GM12801 (cell line): Measurements from ENCODE around the gene TPM2.

Experiments
- CTCF ChIP-seq: IDR thresholded peaks from one replicate; pipeline ENCODE4 v1.5.1; 2011; ENCODE audit warnings: control low read depth; ENCODE audit not compliant: insufficient read length; ENCODE audit errors: extremely low read depth

The TPM2 gene

GRCh38 chr9:35691757-35692301, 2.1 kb upstream of the TPM2 start:
- no peak for TF ChIP-seq CTCF

GRCh38 chr9:35691334-35691650, 1.6 kb upstream of the TPM2 start:
- no peak for TF ChIP-seq CTCF

DNA sequence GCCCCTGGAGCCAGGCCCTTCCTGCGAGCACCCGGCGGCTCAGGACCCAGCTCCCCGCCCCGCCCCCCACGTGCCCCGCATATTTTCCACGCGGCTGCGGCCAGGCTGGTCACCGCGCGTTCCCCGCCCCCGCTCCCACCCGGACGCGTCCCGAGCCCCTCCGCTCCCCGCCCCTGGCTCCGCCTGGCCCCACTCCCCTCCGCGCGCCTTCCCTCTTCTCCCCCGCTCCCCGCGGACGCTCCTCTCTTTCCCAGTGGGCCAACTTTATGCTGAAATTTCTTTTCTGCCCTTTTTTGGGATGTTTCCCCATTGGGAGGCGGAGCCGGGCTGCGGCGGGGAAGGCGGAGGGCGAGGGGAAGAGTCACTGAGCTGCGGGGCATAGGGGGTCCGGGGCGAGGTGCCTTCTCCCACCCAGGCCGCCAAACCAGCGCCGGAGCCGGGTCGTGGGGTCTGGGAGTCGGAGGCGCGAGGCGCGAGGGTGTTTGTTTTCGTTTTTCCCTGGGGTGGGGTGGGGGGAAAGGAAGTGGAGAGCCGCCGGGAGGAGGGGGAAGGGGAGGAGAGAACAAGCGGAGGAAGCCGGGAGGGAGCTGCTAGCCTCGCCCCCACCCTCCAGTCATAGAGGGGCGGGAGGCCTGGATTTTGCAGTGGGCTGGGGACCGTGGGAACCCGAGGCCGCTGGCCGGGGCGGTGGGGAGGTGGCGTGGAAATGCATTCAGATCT, 1.0 kb upstream of the TPM2 start:
- no peak for TF ChIP-seq CTCF

DNA sequence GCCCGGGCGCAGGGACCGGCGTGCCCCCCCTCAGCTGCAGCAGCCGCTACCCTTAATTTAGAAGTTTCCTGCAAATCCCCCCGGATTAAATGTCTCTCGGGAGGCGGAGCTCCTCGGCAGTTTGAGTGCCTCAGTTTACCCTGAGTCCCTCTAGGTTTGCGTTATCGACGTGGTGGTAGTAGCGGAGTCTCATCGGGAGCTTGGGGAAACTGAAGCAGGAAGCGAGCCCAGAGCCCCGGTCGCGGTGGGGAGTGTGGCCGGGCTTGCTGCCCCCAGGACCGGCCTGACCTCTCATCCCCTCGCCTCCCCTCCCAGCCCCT, 529 bp upstream of the TPM2 start:
- no peak for TF ChIP-seq CTCF

- no peak for TF ChIP-seq CTCF
Observed at GRCh38 chr9:35688558-35689541, 875 bp downstream of the TPM2 start.

DNA sequence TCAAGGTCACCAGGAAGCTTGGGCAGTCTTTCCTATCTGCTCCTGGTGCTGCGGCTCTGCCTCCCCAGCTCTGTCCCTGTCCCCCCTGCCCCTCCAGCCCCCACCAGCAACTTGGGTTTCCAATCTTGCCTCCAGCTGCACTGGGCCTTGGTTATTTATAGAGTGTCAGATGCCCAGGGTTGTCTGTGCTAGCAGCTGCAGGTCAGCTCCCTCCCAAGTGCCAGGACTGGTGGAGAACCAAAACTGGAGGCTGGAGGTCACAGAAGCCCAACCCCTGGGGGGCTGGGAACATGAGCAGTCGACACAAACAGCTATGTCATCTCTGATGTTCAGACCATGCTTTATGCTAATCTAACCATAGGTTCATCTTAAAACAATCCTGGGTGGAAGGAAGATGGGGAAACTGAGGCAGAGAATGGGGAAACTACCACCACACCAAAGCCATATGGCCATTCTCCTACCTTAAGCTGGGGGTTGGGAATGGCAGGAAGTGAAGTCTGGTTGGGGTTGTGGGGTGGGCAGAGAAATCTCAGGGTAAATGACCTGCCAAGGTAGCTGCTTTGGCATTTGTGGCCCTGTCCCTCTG, 1.7 kb downstream of the TPM2 start:
- no peak for TF ChIP-seq CTCF

DNA sequence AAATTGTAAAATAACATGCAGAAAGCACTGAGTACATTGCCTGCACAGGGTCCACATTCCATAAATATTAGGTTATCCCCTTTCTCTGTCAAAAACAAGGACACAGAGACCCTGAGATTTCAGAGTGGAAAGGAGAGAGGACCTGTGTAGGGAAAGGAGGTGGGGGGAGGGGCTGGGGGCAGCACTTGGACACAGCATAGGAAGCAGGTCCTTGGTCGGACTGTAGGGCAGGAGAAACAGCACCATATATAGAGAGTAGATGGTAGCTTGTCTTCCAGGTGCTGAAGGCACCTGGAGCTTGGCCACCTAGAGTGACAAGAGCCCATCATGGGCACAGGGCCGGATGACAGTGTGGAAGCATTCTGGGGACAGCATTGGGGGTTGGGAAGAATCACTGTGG, 2.4 kb downstream of the TPM2 start:
- TF ChIP-seq CTCF: no peak
